Stimulated activated CD8-positive, alpha-beta memory T cell treated with anti-CD3 and anti-CD28 coated beads, Interleukin-15, amount 100 ng/mL, for 4 hours (primary cell): Measurements from ENCODE around the gene CHRDL2.
"Not testable (repeated sequence)": the region's sequence is repeated elsewhere in the genome, so short reads cannot be mapped to it uniquely, and the experiment has no call there.

Source experiments
- DNase-seq, 2 donors: peaks; one replicate each; pipeline ENCODE4 v3.0.0-alpha.2; 2020; ENCODE audit warnings: low read depth in 2 of 2

The CHRDL2 gene

GRCh38 chr11:74731301-74732094 lies at the start of gene CHRDL2:
Gene CHRDL2 (minus strand): TSS chr11:74731426. CDS start chr11:74730888, 538 bp downstream.
- DNase-seq = no peak

- no peak for DNase-seq
These were observed 49.2 kb upstream of the CHRDL2 start for GRCh38 chr11:74780248-74781005.

- DNase-seq = no peak
These were observed 47.4 kb upstream of the CHRDL2 start for GRCh38 chr11:74778581-74778980.

- no peak for DNase-seq
These were observed 46.7 kb upstream of the CHRDL2 start for GRCh38 chr11:74777877-74778276.

GRCh38 chr11:74777038-74777437 lies 45.8 kb upstream of the CHRDL2 start:
- no peak for DNase-seq

- DNase-seq = no peak
These were observed 45.3 kb upstream of the CHRDL2 start for GRCh38 chr11:74776546-74776945.

- DNase-seq = no peak
These were observed 44.5 kb upstream of the CHRDL2 start for GRCh38 chr11:74775762-74776161.

- DNase-seq = no peak
These were observed 42.2 kb upstream of the CHRDL2 start for GRCh38 chr11:74773476-74773875.

GRCh38 chr11:74771139-74771538 lies 39.9 kb upstream of the CHRDL2 start:
- no peak for DNase-seq

- DNase-seq = no peak
These were observed 39.2 kb upstream of the CHRDL2 start for GRCh38 chr11:74770456-74770855.

GRCh38 chr11:74769055-74769707 lies 38.0 kb upstream of the CHRDL2 start:
- no peak for DNase-seq

- DNase-seq = not testable (repeated sequence)
These were observed 37.0 kb upstream of the CHRDL2 start for GRCh38 chr11:74768172-74768651.

GRCh38 chr11:74766905-74767304 lies 35.7 kb upstream of the CHRDL2 start:
- no peak for DNase-seq

- DNase-seq = no peak
These were observed 25.3 kb upstream of the CHRDL2 start for GRCh38 chr11:74756571-74756970.

GRCh38 chr11:74755395-74755995 lies 24.3 kb upstream of the CHRDL2 start:
- DNase-seq = no peak

- DNase-seq = no peak
These were observed 23.5 kb upstream of the CHRDL2 start for GRCh38 chr11:74754507-74755252.

GRCh38 chr11:74751303-74751702 lies 20.1 kb upstream of the CHRDL2 start:
- DNase-seq = no peak

- DNase-seq = not testable (repeated sequence)
These were observed 19.4 kb upstream of the CHRDL2 start for GRCh38 chr11:74750598-74750997.

- DNase-seq = no peak
These were observed 18.7 kb upstream of the CHRDL2 start for GRCh38 chr11:74749965-74750296.

- peak in 1 of 2 donors; percentile 39 for DNase-seq
These were observed 18.1 kb upstream of the CHRDL2 start for GRCh38 chr11:74749127-74749964.
